HPDE6-E6E7 (cell line): ENCODE measurements around the gene RARS1.
"Not testable (repeated sequence)": the region's sequence is repeated elsewhere in the genome, so short reads cannot be mapped to it uniquely, and the experiment has no call there.

ENCODE experiments used
- DNase-seq: peaks from one replicate; pipeline ENCODE4 v3.0.0; 2011; ENCODE audit warnings: missing footprints; ENCODE audit errors: extremely low spot score

Gene RARS1

GRCh38 chr5:168481330-168481788 is 4.9 kb upstream of the RARS1 start:
- no peak for DNase-seq

GRCh38 chr5:168482361-168482760 is 3.9 kb upstream of the RARS1 start:
- no peak for DNase-seq

GRCh38 chr5:168489059-168489458 is 2.8 kb downstream of the RARS1 start:
- DNase-seq, result no peak

GRCh38 chr5:168494057-168494555 is 7.8 kb downstream of the RARS1 start:
- no peak for DNase-seq

GRCh38 chr5:168502563-168503237 is 16.4 kb downstream of the RARS1 start:
- DNase-seq, result no peak

DNA sequence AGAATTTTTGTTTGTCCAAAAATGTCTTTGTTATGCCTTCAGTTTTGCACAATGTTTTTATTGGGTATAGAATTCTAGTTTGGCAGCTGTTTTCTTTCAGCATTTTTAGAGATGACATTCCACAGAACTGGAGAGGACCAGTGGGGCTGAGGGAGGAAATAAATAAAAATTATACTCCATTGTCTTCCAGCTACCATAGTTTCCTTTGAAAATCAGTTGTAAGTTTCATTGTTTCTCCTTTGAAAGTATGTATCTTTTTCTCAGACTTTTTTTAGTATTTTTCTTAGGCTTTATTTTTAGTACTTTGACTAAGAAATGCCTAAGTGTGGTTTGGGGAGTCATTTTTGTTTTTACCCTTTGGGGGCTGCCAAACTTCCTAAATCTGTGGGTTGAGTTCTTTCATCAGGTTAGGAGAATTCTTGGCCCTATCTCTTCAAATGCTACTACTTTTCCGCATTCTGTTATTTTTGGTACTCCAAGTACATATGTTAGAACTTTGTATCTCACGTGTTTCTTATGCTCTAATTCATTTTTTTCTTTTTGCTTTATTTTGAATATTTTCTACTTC is 27.7 kb downstream of the RARS1 start:
- DNase-seq, result no peak

DNA sequence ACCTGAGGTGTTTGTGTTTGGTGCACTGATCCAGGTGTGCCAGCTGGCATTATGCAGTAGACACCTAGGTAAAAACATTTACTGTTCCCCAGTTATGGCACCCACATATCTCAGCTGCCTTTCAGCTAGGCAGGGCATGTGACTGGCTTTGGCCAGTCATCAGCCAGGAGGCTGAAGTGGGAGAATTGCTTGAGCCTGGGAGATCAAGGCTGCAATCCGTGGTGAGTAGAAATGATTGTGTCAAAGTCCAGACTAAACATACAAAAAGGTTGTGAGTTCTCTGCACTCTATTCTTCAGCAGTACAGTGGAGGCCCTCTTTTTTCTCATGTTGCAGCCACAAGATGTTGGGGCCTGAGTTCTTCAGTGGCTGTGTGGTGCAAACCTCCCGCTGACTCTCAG is 39.6 kb downstream of the RARS1 start:
- no peak for DNase-seq

- DNase-seq, result no peak
Measured at GRCh38 chr5:168527756-168528295, 41.6 kb downstream of the RARS1 start.

GRCh38 chr5:168528521-168529373 is 42.5 kb downstream of the RARS1 start, which contains the start of gene FBLL1:
Gene FBLL1, plus strand, starts transcription at chr5:168529305. Its CDS starts 200 bp downstream, at chr5:168529505.
- DNase-seq, result no peak

- DNase-seq, result no peak
Measured at GRCh38 chr5:168529374-168530234, 43.3 kb downstream of the RARS1 start.

GRCh38 chr5:168530621-168531150 is 44.4 kb downstream of the RARS1 start:
- DNase-seq, result no peak

GRCh38 chr5:168531191-168531590 is 44.9 kb downstream of the RARS1 start:
- DNase-seq, result no peak

DNA sequence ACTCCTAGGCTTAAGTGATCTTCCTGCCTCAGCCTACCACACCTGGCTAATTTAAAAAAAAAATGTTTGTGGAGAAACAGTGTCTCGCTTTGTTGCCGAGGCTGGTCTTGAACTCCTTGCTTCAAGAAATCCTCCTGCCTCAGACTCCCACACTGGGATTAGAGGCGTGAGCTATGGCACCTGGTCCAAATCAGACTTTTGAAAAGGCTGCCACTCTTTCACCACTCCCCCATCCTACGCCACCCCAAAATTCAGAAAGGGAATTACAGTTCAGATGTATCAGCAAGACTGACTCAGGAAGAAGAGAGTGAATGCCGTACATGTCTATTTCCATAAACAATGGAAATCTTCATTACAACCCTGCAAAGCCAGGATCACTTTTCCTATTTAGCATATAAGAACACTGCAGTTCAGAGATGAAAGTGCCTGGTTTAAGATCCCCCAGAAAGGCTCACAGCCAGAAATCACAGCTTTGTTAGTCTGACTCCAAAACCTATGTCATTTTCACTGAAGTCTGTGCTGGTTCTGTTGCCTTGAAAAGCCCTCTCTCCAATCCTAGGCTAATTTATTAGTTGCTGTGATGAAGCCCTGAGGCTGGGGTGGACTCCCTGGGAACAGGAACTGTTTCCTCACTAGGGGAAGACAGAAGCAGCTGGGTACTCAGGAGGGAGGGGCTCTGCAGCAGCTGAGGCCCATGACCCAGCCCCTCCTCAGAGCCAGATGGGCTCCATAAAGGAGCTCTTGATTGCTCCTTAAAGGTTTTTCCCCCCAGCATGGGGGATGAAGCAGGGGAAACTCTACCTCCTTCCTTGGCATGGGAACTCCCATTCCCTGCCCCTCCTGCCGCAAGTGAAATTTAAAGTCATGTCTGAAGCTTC is 46.0 kb downstream of the RARS1 start:
- DNase-seq, result no peak

DNA sequence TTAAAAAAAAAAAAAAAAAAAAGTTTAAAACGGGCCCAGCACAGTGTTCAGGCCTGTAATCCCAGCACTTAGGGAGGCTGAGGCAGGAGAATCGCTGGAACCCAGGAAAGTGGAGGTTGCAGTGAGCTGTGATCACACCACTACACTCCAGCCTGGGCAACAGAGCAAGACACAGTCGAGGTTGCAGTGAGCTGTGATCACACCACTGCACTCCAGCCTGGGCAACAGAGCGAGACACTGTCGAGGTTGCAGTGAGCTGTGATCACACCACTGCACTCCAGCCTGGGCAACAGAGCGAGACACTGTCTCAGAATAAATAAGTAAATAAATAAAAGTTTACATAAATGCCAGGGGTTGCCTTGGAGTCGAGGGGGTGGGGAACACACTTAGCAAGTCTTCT is 48.1 kb downstream of the RARS1 start:
- not testable (repeated sequence) for DNase-seq

- no peak for DNase-seq
Measured at GRCh38 chr5:168537176-168537575, 50.9 kb downstream of the RARS1 start.

- no peak for DNase-seq
Measured at GRCh38 chr5:168549554-168549953, 63.3 kb downstream of the RARS1 start.

- DNase-seq, result no peak
Measured at GRCh38 chr5:168550656-168551055, 64.4 kb downstream of the RARS1 start.

GRCh38 chr5:168552146-168552545 is 65.9 kb downstream of the RARS1 start:
- no peak for DNase-seq

DNA sequence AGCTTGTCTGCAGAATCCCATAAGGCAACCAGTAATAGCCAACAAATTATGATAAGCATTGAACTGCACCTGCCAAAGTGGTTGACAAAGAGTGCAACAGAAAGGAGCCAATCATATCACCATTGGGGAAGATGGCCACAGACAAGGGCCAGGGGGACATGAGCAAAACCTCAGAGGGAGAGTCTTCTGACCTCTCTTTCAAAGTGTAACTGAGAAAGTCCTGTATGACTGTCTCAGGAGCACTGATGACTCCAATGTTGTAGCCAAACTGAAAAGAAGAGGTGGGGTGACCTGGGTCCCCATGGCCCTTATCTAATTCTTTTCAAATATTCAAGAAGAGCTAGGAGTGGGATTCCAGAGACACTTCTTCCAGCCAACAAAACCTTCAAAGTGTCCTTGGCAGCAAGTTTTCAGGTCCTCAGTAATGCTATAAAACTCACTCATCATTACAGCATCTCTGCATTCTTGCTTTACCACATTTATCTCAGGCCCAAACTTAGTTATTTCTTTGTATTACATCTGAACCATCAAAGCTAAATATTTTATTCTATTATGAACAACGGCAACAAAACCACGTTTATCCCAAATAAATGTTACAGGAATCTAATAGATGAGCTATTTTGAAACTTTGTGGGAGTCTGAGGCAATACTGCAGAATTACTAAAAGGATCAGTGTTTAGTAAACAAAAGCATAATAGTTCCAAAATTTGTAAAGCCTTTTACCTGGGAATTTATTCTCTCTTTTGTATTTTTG is 67.3 kb downstream of the RARS1 start:
- DNase-seq, result no peak
